ENCODE results near the gene DMAC1. TPM values are rescaled to one million over a fixed set of nuclear protein-coding genes. Genes with fewer than 3 reads are reported as not detected.

DMAC1 gene
- polyA plus RNA-seq, 2 of the 4 experiments (the other 2 are of a cell fraction): 34.3 to 58.9 TPM

- Histone ChIP-seq H3K27ac (no peak overlapping the region), H3K9me3 (no peaks in the 10 kb centered on the region), H3K4me2 (no peak overlapping the region), H3K4me1 (no peaks in the 10 kb centered on the region), H3K4me3 (no peak overlapping the region)
- ChIA-PET CTCF (interaction anchor here (1.1 to 1.2 kb wide), 2 partner anchors 9 to 12 kb away, joined by 3 to 5 read pairs; no protein-coding TSS in a partner anchor), POLR2A (interaction anchor here (1.4 kb wide), 1 partner anchor 12 kb away, joined by 3 read pairs; no protein-coding TSS in a partner anchor)
- FAIRE-seq (no peak), ATAC-seq (no peak), DNase-seq (ENCODE audit: low read depth in 1 of 2, low spot score in 1 of 2) (no peak)
- TF ChIP-seq CBX8 (IDR thresholded peaks at IDR 0.05): no peak
- TF ChIP-seq GATA3 (IDR thresholded peaks at IDR 0.05; ENCODE audit: borderline replicate concordance): no peak
- TF ChIP-seq ZFP36 (IDR thresholded peaks at IDR 0.05; ENCODE audit: borderline replicate concordance, partially characterized antibody): no peak
- TF ChIP-seq NFE2L2 (conservative IDR thresholded peaks at IDR 0.05; ENCODE audit: low read length): no peak
- TF ChIP-seq EP300 (IDR thresholded peaks at IDR 0.05): no peak
- no peak for TF ChIP-seq E2F6 (IDR thresholded peaks at IDR 0.05; ENCODE audit: borderline replicate concordance, low read depth)
- no peak for TF ChIP-seq MYC (IDR thresholded peaks at IDR 0.05; ENCODE audit: borderline replicate concordance, low read length)
- no peak for TF ChIP-seq NPAS2 (CRISPR knock-in tag; IDR thresholded peaks at IDR 0.05; ENCODE audit: borderline replicate concordance)
- TF ChIP-seq CTCF (IDR thresholded peaks at IDR 0.05): no peak
- TF ChIP-seq MAFK (IDR thresholded peaks at IDR 0.05; ENCODE audit: partially characterized antibody): no peak
- 2% methylated on average over 2 of the region's 2 CpGs for WGBS (ENCODE audit: missing lambda C conversion rate)
Measured at GRCh38 chr9:7770111-7770510, 29.5 kb downstream of the DMAC1 start.

GRCh38 chr9:7762600-7762999, 37.0 kb downstream of the DMAC1 start:
- POLR2A ChIA-PET: no interaction called here
- WGBS (ENCODE audit: missing lambda C conversion rate): under 1% methylated on average over 3 of the region's 3 CpGs
- no peak for FAIRE-seq
- ATAC-seq: no peak
- no peak for DNase-seq (ENCODE audit: low read depth in 1 of 2, low spot score in 1 of 2)
- no peak overlapping the region for H3K4me2 ChIP-seq
- H3K9me3 ChIP-seq: no peaks in the 10 kb centered on the region; the same call in 2 of the 3 replicates
- no peak overlapping the region for H3K27ac ChIP-seq
- CTCF ChIA-PET: no interaction called here
- no peak overlapping the region for H3K4me3 ChIP-seq
- TF ChIP-seq GATA3 (IDR thresholded peaks at IDR 0.05; ENCODE audit: borderline replicate concordance) (no peak), HOXB13 (CRISPR knock-in tag; IDR thresholded peaks at IDR 0.05; ENCODE audit: low read depth) (no peak), MYC (IDR thresholded peaks at IDR 0.05; ENCODE audit: borderline replicate concordance, low read length) (no peak), EHMT2 (IDR thresholded peaks at IDR 0.05; ENCODE audit: low read depth) (no peak), FOXS1 (CRISPR knock-in tag; IDR thresholded peaks at IDR 0.05) (no peak), ZSCAN20 (CRISPR knock-in tag; IDR thresholded peaks at IDR 0.05) (no peak), MAX (IDR thresholded peaks at IDR 0.05) (no peak), NR3C1 (IDR thresholded peaks at IDR 0.05) (no peak), BCL3 (IDR thresholded peaks at IDR 0.05) (no peak), KDM1A (IDR thresholded peaks at IDR 0.05; ENCODE audit: low read depth) (no peak), HES2 (IDR thresholded peaks at IDR 0.05) (no peak), CBX2 (IDR thresholded peaks at IDR 0.05; ENCODE audit: borderline replicate concordance, low read depth) (no peak), ELK1 (IDR thresholded peaks at IDR 0.05; ENCODE audit: low read depth, low read length) (no peak), TP53 (CRISPR knock-in tag; IDR thresholded peaks at IDR 0.05) (no peak), JUNB (IDR thresholded peaks at IDR 0.05) (no peak), RAD21 (conservative IDR thresholded peaks at IDR 0.05 in 1 of 2, IDR thresholded peaks at IDR 0.05 in 1 of 2) (no peak), REST (IDR thresholded peaks at IDR 0.05) (no peak)
- H3K4me1 ChIP-seq: no peaks in the 10 kb centered on the region
